Measurements from ENCODE around the gene MPDZ.

GRCh38 chr9:13210306-13210705 lies 69.2 kb downstream of the MPDZ start:
- TF ChIP-seq, protein P1, sequence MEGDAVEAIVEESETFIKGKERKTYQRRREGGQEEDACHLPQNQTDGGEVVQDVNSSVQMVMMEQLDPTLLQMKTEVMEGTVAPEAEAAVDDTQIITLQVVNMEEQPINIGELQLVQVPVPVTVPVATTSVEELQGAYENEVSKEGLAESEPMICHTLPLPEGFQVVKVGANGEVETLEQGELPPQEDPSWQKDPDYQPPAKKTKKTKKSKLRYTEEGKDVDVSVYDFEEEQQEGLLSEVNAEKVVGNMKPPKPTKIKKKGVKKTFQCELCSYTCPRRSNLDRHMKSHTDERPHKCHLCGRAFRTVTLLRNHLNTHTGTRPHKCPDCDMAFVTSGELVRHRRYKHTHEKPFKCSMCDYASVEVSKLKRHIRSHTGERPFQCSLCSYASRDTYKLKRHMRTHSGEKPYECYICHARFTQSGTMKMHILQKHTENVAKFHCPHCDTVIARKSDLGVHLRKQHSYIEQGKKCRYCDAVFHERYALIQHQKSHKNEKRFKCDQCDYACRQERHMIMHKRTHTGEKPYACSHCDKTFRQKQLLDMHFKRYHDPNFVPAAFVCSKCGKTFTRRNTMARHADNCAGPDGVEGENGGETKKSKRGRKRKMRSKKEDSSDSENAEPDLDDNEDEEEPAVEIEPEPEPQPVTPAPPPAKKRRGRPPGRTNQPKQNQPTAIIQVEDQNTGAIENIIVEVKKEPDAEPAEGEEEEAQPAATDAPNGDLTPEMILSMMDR (conservative IDR thresholded peaks at IDR 0.05; ENCODE audit: low read depth in 2 of 2) = no peak
- TF ChIP-seq POLR2AphosphoS5 (IDR thresholded peaks at IDR 0.05; ENCODE audit: low read depth) = no peak
- no peak for TF ChIP-seq EZH2 (IDR thresholded peaks at IDR 0.05; ENCODE audit: low read depth, unreplicated experiment)
- no peak for TF ChIP-seq EZH2phosphoT487 (IDR thresholded peaks at IDR 0.05; ENCODE audit: unreplicated experiment)
- no peak for TF ChIP-seq CREB1 (CRISPR knock-in tag; IDR thresholded peaks at IDR 0.05; ENCODE audit: low read depth)
- no peak for TF ChIP-seq ZNF114 (CRISPR knock-in tag; IDR thresholded peaks at IDR 0.05)
- no peak for TF ChIP-seq JUNB (IDR thresholded peaks at IDR 0.05; ENCODE audit: unreplicated experiment)
- TF ChIP-seq STAT1 (IDR thresholded peaks at IDR 0.05; ENCODE audit: unreplicated experiment) = no peak
- TF ChIP-seq REST (IDR thresholded peaks at IDR 0.05; ENCODE audit: unreplicated experiment) = no peak
- TF ChIP-seq ZNF331 (CRISPR knock-in tag; IDR thresholded peaks at IDR 0.05; ENCODE audit: low read depth) = no peak
- TF ChIP-seq, protein P2, sequence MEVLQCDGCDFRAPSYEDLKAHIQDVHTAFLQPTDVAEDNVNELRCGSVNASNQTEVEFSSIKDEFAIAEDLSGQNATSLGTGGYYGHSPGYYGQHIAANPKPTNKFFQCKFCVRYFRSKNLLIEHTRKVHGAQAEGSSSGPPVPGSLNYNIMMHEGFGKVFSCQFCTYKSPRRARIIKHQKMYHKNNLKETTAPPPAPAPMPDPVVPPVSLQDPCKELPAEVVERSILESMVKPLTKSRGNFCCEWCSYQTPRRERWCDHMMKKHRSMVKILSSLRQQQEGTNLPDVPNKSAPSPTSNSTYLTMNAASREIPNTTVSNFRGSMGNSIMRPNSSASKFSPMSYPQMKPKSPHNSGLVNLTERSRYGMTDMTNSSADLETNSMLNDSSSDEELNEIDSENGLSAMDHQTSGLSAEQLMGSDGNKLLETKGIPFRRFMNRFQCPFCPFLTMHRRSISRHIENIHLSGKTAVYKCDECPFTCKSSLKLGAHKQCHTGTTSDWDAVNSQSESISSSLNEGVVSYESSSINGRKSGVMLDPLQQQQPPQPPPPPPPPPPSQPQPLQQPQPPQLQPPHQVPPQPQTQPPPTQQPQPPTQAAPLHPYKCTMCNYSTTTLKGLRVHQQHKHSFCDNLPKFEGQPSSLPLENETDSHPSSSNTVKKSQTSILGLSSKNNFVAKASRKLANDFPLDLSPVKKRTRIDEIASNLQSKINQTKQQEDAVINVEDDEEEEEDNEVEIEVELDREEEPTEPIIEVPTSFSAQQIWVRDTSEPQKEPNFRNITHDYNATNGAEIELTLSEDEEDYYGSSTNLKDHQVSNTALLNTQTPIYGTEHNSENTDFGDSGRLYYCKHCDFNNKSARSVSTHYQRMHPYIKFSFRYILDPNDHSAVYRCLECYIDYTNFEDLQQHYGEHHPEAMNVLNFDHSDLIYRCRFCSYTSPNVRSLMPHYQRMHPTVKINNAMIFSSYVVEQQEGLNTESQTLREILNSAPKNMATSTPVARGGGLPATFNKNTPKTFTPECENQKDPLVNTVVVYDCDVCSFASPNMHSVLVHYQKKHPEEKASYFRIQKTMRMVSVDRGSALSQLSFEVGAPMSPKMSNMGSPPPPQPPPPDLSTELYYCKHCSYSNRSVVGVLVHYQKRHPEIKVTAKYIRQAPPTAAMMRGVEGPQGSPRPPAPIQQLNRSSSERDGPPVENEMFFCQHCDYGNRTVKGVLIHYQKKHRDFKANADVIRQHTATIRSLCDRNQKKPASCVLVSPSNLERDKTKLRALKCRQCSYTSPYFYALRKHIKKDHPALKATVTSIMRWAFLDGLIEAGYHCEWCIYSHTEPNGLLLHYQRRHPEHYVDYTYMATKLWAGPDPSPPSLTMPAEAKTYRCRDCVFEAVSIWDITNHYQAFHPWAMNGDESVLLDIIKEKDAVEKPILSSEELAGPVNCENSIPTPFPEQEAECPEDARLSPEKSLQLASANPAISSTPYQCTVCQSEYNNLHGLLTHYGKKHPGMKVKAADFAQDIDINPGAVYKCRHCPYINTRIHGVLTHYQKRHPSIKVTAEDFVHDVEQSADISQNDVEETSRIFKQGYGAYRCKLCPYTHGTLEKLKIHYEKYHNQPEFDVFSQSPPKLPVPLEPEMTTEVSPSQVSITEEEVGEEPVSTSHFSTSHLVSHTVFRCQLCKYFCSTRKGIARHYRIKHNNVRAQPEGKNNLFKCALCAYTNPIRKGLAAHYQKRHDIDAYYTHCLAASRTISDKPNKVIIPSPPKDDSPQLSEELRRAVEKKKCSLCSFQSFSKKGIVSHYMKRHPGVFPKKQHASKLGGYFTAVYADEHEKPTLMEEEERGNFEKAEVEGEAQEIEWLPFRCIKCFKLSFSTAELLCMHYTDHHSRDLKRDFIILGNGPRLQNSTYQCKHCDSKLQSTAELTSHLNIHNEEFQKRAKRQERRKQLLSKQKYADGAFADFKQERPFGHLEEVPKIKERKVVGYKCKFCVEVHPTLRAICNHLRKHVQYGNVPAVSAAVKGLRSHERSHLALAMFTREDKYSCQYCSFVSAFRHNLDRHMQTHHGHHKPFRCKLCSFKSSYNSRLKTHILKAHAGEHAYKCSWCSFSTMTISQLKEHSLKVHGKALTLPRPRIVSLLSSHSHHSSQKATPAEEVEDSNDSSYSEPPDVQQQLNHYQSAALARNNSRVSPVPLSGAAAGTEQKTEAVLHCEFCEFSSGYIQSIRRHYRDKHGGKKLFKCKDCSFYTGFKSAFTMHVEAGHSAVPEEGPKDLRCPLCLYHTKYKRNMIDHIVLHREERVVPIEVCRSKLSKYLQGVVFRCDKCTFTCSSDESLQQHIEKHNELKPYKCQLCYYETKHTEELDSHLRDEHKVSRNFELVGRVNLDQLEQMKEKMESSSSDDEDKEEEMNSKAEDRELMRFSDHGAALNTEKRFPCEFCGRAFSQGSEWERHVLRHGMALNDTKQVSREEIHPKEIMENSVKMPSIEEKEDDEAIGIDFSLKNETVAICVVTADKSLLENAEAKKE (CRISPR knock-in tag; IDR thresholded peaks at IDR 0.05) = no peak
- TF ChIP-seq, protein P3, sequence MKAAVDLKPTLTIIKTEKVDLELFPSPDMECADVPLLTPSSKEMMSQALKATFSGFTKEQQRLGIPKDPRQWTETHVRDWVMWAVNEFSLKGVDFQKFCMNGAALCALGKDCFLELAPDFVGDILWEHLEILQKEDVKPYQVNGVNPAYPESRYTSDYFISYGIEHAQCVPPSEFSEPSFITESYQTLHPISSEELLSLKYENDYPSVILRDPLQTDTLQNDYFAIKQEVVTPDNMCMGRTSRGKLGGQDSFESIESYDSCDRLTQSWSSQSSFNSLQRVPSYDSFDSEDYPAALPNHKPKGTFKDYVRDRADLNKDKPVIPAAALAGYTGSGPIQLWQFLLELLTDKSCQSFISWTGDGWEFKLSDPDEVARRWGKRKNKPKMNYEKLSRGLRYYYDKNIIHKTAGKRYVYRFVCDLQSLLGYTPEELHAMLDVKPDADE (IDR thresholded peaks at IDR 0.05) = no peak

All from GM23338 (cell line).